T-cell (primary cell): ENCODE data around the gene MLLT10. TPM values are rescaled to one million over a fixed set of nuclear protein-coding genes. Genes with fewer than 3 reads are reported as not detected.

Experiments used
- ATAC-seq, 4 experiments: fragments of 200-7000 bp in 3 of 4; fragments of 150-1000 bp in 1 of 4; cut with Tn5 transposase; replicated peaks in 1 of 4; 1 replicate in 3 of 4; 2 replicates in 1 of 4; pipeline ENCODE4 v1.10.0; 2021; ENCODE audit warnings: moderate library complexity in 3 of 4, mild to moderate bottlenecking in 2 of 4, moderate number of reproducible peaks in 1 of 4
- CTCF ChIA-PET, 2 donors: fragments of 300-600 bp; sonication (Branson Sonifier 250); formaldehyde crosslinking; loops; one replicate each; lab custom pipeline; 2022; ENCODE audit warnings: antibody characterized with exemption in 2 of 2; lab: Charles Lee
- POLR2A ChIA-PET, 2 donors: fragments of 300-600 bp; sonication (Branson Sonifier 250); formaldehyde crosslinking; loops; one replicate each; lab custom pipeline; 2022; ENCODE audit warnings: antibody characterized with exemption in 2 of 2; lab: Charles Lee
- DNase-seq, 35 experiments: peaks; one replicate each; pipeline versions ENCODE4 v3.0.0 to v3.0.0-alpha.2; 2013 to 2023
- H3K27ac ChIP-seq: one replicate; pipeline ENCODE4 v1.5.1; 2013; ENCODE audit warnings: low read length
- H3K27me3 ChIP-seq, 2 experiments: replicated peaks in 1 of 2; 1 replicate in 1 of 2; 2 replicates in 1 of 2; pipeline versions ENCODE4 v1.6.1 to v1.7.0; 2013; ENCODE audit warnings: low read length in 1 of 2, mixed read lengths in 1 of 2; ENCODE audit not compliant: control insufficient read depth in 2 of 2, insufficient read depth in 2 of 2; ENCODE audit errors: extremely low read depth in 1 of 2
- H3K36me3 ChIP-seq, 2 donors: 1 replicate in 1 of 2; 2 replicates in 1 of 2; pipeline versions ENCODE4 v1.6.1 to v1.7.0; 2013; ENCODE audit warnings: low read length in 1 of 2; ENCODE audit not compliant: control insufficient read depth in 2 of 2, insufficient read depth in 1 of 2; ENCODE audit errors: extremely low read depth in 1 of 2
- H3K4me1 ChIP-seq, 2 experiments: 1 replicate in 1 of 2; 2 replicates in 1 of 2; pipeline versions ENCODE4 v1.6.1 to v1.7.0; 2013; ENCODE audit warnings: low read length in 2 of 2, mixed read lengths in 1 of 2; ENCODE audit not compliant: insufficient read depth in 2 of 2, control insufficient read depth in 1 of 2; ENCODE audit errors: extremely low read depth in 1 of 2
- H3K4me3 ChIP-seq, 2 donors: 1 replicate in 1 of 2; 2 replicates in 1 of 2; pipeline versions ENCODE4 v1.5.1 to v1.7.0; 2013; ENCODE audit warnings: mild to moderate bottlenecking in 2 of 2, low read length in 1 of 2, moderate library complexity in 1 of 2; ENCODE audit not compliant: control insufficient read depth in 1 of 2; ENCODE audit errors: extremely low read depth in 1 of 2
- H3K9me3 ChIP-seq: 2 replicates; pipeline ENCODE4 v1.7.0; 2013
- H3K27ac Mint-ChIP-seq, 2 donors: one replicate each; pipeline ENCODE4 v1.8.0; 2020 to 2021; ENCODE audit warnings: mild to moderate bottlenecking in 2 of 2, mixed read lengths in 2 of 2
- H3K27me3 Mint-ChIP-seq, 2 donors: one replicate each; pipeline ENCODE4 v1.8.0; 2021 to 2022; ENCODE audit warnings: mixed read lengths in 2 of 2
- H3K36me3 Mint-ChIP-seq: one replicate; pipeline ENCODE4 v1.8.0; 2021; ENCODE audit warnings: mixed read lengths
- H3K4me1 Mint-ChIP-seq, 3 donors: one replicate each; pipeline ENCODE4 v1.8.0; 2020 to 2022; ENCODE audit warnings: mixed read lengths in 3 of 3, mild to moderate bottlenecking in 1 of 3
- H3K4me3 Mint-ChIP-seq, 3 donors: one replicate each; pipeline ENCODE4 v1.8.0; 2020 to 2022; ENCODE audit warnings: mild to moderate bottlenecking in 3 of 3, mixed read lengths in 3 of 3, moderate library complexity in 3 of 3
- H3K9me3 Mint-ChIP-seq, 3 donors: one replicate each; pipeline ENCODE4 v1.8.0; 2020 to 2022; ENCODE audit warnings: mixed read lengths in 3 of 3
- WGBS: methylation state at CpG from one replicate; pipeline ENCODE4 v1.1.5; 2013; ENCODE audit warnings: missing lambda C conversion rate; ENCODE audit not compliant: insufficient coverage; 5-methylcytosine and 5-hydroxymethylcytosine counted together
- total RNA-seq, 35 experiments: library from RNA in 6 of 35; stranded (reverse) in 6 of 35; fragments of 120-200 nt in 1 of 35; gene quantifications; one replicate each; pipeline versions ENCODE4 v1.2.1 to v1.2.4 and lab custom pipeline; 2013 to 2026

Gene MLLT10
- total RNA-seq, 5 donors from 2014 or later (not counting 1 experiment from before 2014, with no cell fraction given), result 57.7 to 76.5 (median 66.1) TPM

- POLR2A ChIA-PET, result no interaction called here
- Histone ChIP-seq H3K27ac (no peak overlapping the region), H3K27me3 (no peaks in the 10 kb centered on the region), H3K9me3 (no peaks in the 10 kb centered on the region), H3K4me3 (no peak overlapping the region), H3K4me1 (peaks cover 4% of the 10 kb centered on the region in 2 experiments), H3K36me3 (no peaks in the 10 kb centered on the region)
- Mint-ChIP-seq H3K4me1 (peaks cover 40 to 56% (median 46%) of the 10 kb centered on the region in 3 donors), H3K9me3 (peaks cover 0 to 4% (median 0%) of the 10 kb centered on the region in 3 donors), H3K4me3 (no peak overlapping the region), H3K36me3 (peaks cover 37% of the 10 kb centered on the region), H3K27me3 (no peaks in the 10 kb centered on the region), H3K27ac (no peak overlapping the region)
- CTCF ChIA-PET, result no interaction called here
- no CpG with 5 or more reads among the region's 1 CpG for WGBS
- DNase-seq, result no peak
- no peak for ATAC-seq
Measured at GRCh38 chr10:21602313-21602712, 68.3 kb downstream of the MLLT10 start.

DNA sequence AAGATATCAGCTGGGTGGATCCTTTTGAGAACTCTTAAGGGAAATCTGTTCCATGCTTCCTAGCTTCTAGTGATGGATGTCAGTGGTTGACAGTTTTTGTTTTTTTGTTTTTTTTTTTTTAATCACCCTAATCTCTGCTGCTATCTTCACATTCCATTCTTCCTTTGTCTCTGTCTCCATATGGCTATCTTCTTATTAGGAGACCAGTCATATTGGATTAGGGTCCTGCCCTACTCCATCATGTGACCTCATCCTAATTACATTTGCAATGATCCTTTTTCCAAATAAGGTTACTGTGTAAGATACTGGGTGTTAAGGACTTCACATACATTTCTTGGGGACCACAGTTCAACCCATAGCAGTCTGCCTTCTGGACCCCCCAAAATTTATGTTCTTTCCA is 69.7 kb downstream of the MLLT10 start:
- Histone ChIP-seq H3K36me3 (peaks cover 0 to under 1% of the 10 kb centered on the region in 2 donors), H3K27me3 (no peaks in the 10 kb centered on the region), H3K9me3 (no peaks in the 10 kb centered on the region), H3K4me1 (peaks cover 4% of the 10 kb centered on the region in 2 experiments), H3K4me3 (no peak overlapping the region), H3K27ac (no peak overlapping the region)
- no peak overlapping the region for H3K27ac Mint-ChIP-seq
- H3K27me3 Mint-ChIP-seq, result no peaks in the 10 kb centered on the region
- peaks cover 0 to 7% (median 4%) of the 10 kb centered on the region in 3 donors for H3K9me3 Mint-ChIP-seq
- CTCF ChIA-PET, result interaction anchor here in 1 of 2 donors (0.7 kb wide), 1 partner anchor 1159 kb away, joined by 4 read pairs; no protein-coding TSS in a partner anchor
- POLR2A ChIA-PET, result no interaction called here
- H3K4me1 Mint-ChIP-seq, result peaks cover 32 to 49% (median 37%) of the 10 kb centered on the region in 3 donors
- H3K36me3 Mint-ChIP-seq, result peaks cover 38% of the 10 kb centered on the region
- DNase-seq (no peak), ATAC-seq (no peak)
- H3K4me3 Mint-ChIP-seq, result no peak overlapping the region

DNA sequence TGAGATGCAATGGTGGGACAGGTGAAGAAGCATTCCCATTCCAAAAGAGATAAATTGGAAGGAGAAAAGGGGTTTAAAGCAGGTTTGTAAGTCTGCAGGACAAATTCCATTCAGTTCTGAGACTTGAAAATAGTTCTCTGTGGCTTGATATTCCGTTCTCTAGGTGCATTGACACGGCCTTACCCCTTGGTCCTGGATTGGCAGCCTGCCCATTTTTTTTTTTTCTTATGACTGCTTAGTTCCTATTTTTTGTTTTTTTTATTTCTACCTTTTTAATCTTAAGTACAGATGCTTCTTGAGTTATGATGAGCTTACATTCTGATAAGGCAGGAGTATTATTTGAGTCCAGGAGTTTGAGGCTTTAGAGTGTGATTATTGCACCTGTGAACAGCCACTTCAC is 70.6 kb downstream of the MLLT10 start:
- ChIA-PET CTCF (interaction anchor here (0.6 to 0.7 kb wide), 2 partner anchors 22 to 23 kb away, joined by 3 to 6 read pairs; no protein-coding TSS in a partner anchor), POLR2A (interaction anchor here in 1 of 2 donors (0.5 kb wide), 1 partner anchor 24 kb away, joined by 7 read pairs; no protein-coding TSS in a partner anchor)
- no peaks in the 10 kb centered on the region for H3K27me3 ChIP-seq
- peaks cover 44% of the 10 kb centered on the region for H3K36me3 Mint-ChIP-seq
- H3K4me1 ChIP-seq, result peaks cover under 1 to 4% of the 10 kb centered on the region in 2 experiments
- H3K27me3 Mint-ChIP-seq, result no peaks in the 10 kb centered on the region
- WGBS, result no CpG with 5 or more reads among the region's 2 CpGs
- H3K4me3 ChIP-seq, result no peak overlapping the region
- peaks cover 0 to 2% of the 10 kb centered on the region in 2 donors for H3K36me3 ChIP-seq
- DNase-seq (no peak), ATAC-seq (no peak)
- no peak overlapping the region for H3K4me3 Mint-ChIP-seq
- no peak overlapping the region for H3K27ac ChIP-seq
- H3K9me3 Mint-ChIP-seq, result peaks cover 0 to 11% (median 4%) of the 10 kb centered on the region in 3 donors
- H3K4me1 Mint-ChIP-seq, result peaks cover 32 to 47% (median 41%) of the 10 kb centered on the region in 3 donors
- H3K27ac Mint-ChIP-seq, result no peak overlapping the region
- no peaks in the 10 kb centered on the region for H3K9me3 ChIP-seq

DNA sequence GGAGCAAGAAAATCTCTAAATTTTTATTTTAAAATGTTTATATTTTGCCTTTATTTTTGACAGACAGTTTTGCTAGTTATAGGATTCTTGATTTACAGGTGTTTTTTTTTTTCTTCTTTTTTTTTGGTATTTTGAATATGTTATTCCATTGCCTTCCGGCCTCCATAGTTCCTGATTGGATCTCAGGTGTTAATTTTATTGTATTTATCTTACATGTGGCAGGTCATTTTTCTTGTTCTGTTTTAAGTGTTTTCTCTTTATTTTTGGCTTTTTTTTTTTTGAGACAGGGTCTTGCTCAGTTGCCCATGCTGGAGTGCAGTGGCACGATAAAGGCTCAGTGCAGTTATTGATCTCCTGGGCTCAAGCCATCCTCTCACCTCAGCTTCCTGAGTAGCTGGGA is 73.9 kb downstream of the MLLT10 start:
- no peak for ATAC-seq
- Histone ChIP-seq H3K4me1 (peaks cover 0 to 6% of the 10 kb centered on the region in 2 experiments), H3K36me3 (peaks cover 4 to 10% of the 10 kb centered on the region in 2 donors), H3K27me3 (no peaks in the 10 kb centered on the region), H3K9me3 (no peaks in the 10 kb centered on the region), H3K27ac (no peak overlapping the region), H3K4me3 (no peak overlapping the region)
- Mint-ChIP-seq H3K36me3 (peaks cover 64% of the 10 kb centered on the region), H3K4me1 (peaks cover 46 to 54% (median 48%) of the 10 kb centered on the region in 3 donors), H3K27ac (no peak overlapping the region), H3K9me3 (peaks cover 0 to 11% (median 4%) of the 10 kb centered on the region in 3 donors), H3K4me3 (no peak overlapping the region), H3K27me3 (no peaks in the 10 kb centered on the region)
- ChIA-PET CTCF (interaction anchor here in 1 of 2 donors (0.6 kb wide), 1 partner anchor 87 kb away, joined by 4 read pairs; no protein-coding TSS in a partner anchor), POLR2A (interaction anchor here (0.6 to 0.9 kb wide), 4 partner anchors 10 to 139 kb away, joined by 3 to 9 read pairs (median 4); no protein-coding TSS in a partner anchor)
- no peak for DNase-seq
- 90% methylated on average over 2 of the region's 2 CpGs for WGBS

GRCh38 chr10:21614000-21614399 is 80.0 kb downstream of the MLLT10 start:
- ChIA-PET POLR2A (no interaction called here), CTCF (interaction anchor here in 1 of 2 donors (0.6 kb wide), 1 partner anchor 117 kb away, joined by 3 read pairs; no protein-coding TSS in a partner anchor)
- Mint-ChIP-seq H3K4me3 (peak overlapping the region in 1 of 3 donors; percentile 31), H3K9me3 (peaks cover 0 to 1% (median 0%) of the 10 kb centered on the region in 3 donors), H3K27ac (peak overlapping the region; percentile 44 to 47), H3K27me3 (no peaks in the 10 kb centered on the region), H3K36me3 (peaks cover 36% of the 10 kb centered on the region), H3K4me1 (peaks cover 21 to 41% (median 33%) of the 10 kb centered on the region in 3 donors)
- no peaks in the 10 kb centered on the region for H3K9me3 ChIP-seq
- no peak overlapping the region for H3K27ac ChIP-seq
- 67% methylated on average over 1 of the region's 3 CpGs for WGBS
- ATAC-seq (no peak), DNase-seq (peak in 1 of 35 experiments; percentile 8)
- peaks cover 4 to 8% of the 10 kb centered on the region in 2 donors for H3K36me3 ChIP-seq
- no peaks in the 10 kb centered on the region for H3K27me3 ChIP-seq
- no peak overlapping the region for H3K4me3 ChIP-seq
- H3K4me1 ChIP-seq, result peaks cover 2 to 7% of the 10 kb centered on the region in 2 experiments

DNA sequence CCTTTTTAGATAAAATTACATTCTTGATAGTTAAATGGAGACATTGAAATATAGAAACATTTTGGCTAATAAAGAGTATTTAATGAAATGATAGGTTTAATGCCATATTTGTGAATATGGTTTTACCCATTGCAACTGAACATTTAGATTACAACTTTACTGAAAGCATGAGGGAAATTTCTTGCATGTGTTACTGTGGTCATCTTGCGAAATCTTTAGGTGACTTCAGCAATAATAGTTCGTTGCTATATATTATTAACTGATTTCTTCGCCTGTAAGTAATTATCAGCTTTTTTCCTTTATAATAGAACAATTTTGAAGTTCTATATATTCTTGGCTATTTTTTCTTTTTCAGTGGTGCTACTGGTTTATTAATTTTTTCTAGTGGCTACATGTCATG is 83.2 kb downstream of the MLLT10 start:
- Histone ChIP-seq H3K27ac (no peak overlapping the region), H3K4me1 (peaks cover 0 to 7% of the 10 kb centered on the region in 2 experiments), H3K27me3 (no peaks in the 10 kb centered on the region), H3K4me3 (no peak overlapping the region), H3K36me3 (peaks cover 3 to 4% of the 10 kb centered on the region in 2 donors), H3K9me3 (no peaks in the 10 kb centered on the region)
- Mint-ChIP-seq H3K4me1 (peaks cover 4 to 21% (median 16%) of the 10 kb centered on the region in 3 donors), H3K27ac (no peak overlapping the region), H3K27me3 (no peaks in the 10 kb centered on the region), H3K4me3 (no peak overlapping the region), H3K36me3 (peaks cover 19% of the 10 kb centered on the region), H3K9me3 (no peaks in the 10 kb centered on the region)
- CTCF ChIA-PET, result no interaction called here
- no CpG with 5 or more reads among the region's 3 CpGs for WGBS
- ATAC-seq (no peak), DNase-seq (no peak)
- POLR2A ChIA-PET, result no interaction called here
